Testis (tissue), 2 donors: ENCODE data around the gene RPTOR.

Source experiments
- CTCF ChIP-seq, 3 experiments: fragments of 450-650 bp in 2 of 3; fragments of 200-600 bp in 1 of 3; sonication (generic) in 1 of 3; IDR thresholded peaks; one replicate each; pipeline ENCODE4 v1.5.1; 2016 to 2019; ENCODE audit warnings: antibody characterized with exemption in 3 of 3, mild to moderate bottlenecking in 2 of 3, moderate library complexity in 1 of 3
- POLR2A ChIP-seq: fragments of 450-650 bp; IDR thresholded peaks from one replicate; pipeline ENCODE4 v1.6.1; 2017; ENCODE audit warnings: antibody characterized with exemption, mild to moderate bottlenecking, moderate library complexity

- TF ChIP-seq POLR2A (no peak), CTCF (IDR thresholded peaks at IDR 0.05) (no peak)
Measured at GRCh38 chr17:80676564-80676963, 131.9 kb downstream of the RPTOR start.
